Measurements from ENCODE around the gene ZMAT3. TPM values are rescaled to one million over a fixed set of nuclear protein-coding genes. Genes with fewer than 3 reads are reported as not detected.

ZMAT3 gene
- total RNA-seq, 4 donors from 2014 or later, result 7.7 to 9.1 (median 8.2) TPM

GRCh38 chr3:179100652-179101051, 29.0 kb upstream of the ZMAT3 start:
- DNase-seq (ENCODE audit: low spot score) (no peak), ATAC-seq (ENCODE audit: low FRiP score) (no peak)
- TF ChIP-seq, protein P1, sequence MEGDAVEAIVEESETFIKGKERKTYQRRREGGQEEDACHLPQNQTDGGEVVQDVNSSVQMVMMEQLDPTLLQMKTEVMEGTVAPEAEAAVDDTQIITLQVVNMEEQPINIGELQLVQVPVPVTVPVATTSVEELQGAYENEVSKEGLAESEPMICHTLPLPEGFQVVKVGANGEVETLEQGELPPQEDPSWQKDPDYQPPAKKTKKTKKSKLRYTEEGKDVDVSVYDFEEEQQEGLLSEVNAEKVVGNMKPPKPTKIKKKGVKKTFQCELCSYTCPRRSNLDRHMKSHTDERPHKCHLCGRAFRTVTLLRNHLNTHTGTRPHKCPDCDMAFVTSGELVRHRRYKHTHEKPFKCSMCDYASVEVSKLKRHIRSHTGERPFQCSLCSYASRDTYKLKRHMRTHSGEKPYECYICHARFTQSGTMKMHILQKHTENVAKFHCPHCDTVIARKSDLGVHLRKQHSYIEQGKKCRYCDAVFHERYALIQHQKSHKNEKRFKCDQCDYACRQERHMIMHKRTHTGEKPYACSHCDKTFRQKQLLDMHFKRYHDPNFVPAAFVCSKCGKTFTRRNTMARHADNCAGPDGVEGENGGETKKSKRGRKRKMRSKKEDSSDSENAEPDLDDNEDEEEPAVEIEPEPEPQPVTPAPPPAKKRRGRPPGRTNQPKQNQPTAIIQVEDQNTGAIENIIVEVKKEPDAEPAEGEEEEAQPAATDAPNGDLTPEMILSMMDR (IDR thresholded peaks at IDR 0.05), result no peak

DNA sequence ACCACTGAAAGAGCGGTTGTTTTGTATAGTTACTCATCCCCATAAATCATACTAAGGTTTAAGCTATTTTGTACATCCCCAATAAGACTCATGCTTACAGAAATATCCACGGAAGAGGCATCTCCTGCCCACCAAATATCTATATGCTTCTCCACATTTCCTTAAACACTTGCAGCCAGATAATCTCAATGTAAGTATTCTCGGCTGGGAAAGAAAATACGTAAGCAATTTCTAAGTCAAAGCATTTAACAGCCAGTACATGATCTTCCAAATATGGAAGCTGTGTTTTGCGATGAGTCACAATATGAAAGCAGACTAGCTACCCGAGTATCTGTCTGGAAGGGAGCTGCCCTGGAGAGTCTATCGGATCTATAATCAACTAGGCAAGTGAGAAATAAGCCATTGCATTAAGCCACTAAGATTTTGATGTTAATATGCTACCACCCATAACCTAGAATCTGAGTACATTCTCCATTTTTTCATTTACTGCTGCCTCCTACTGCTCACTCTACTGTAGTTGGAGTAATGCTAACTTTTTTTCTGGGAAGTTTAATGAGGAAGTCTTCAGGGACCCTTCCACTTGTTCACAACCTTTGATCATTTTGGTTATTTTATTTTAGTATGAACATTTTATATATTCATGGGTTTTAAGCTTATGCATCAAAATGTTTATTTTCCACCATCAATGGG, 26.9 kb upstream of the ZMAT3 start:
- DNase-seq (ENCODE audit: low spot score) (no peak), ATAC-seq (ENCODE audit: low FRiP score) (no peak)
- TF ChIP-seq, protein P1 (IDR thresholded peaks at IDR 0.05), result no peak

DNA sequence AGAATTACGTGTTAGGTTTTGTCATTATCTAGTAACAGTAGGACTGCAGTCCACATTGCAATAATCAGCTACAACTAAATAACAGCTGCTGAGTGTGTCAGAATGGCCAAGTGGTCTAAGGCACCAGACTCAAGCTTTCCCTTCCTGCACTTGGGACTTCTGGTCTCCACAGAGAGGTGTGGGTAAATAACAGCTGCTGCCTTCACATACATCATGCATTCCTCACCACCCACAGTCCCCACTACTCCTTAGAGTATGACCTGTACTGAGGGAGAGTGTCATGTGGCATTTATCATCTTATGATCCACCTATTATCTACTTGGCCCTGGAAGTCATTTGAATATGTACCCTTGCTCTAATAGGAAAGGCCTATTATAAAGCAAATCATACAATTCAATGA, 22.2 kb upstream of the ZMAT3 start:
- ATAC-seq (ENCODE audit: low FRiP score) (no peak), DNase-seq (ENCODE audit: low spot score) (no peak)
- TF ChIP-seq, protein P1 (IDR thresholded peaks at IDR 0.05), result no peak

- ATAC-seq (ENCODE audit: low FRiP score) (no peak), DNase-seq (ENCODE audit: low spot score) (no peak)
- TF ChIP-seq, protein P1 (IDR thresholded peaks at IDR 0.05), result no peak
These were observed 19.5 kb upstream of the ZMAT3 start for GRCh38 chr3:179091113-179091512.

DNA sequence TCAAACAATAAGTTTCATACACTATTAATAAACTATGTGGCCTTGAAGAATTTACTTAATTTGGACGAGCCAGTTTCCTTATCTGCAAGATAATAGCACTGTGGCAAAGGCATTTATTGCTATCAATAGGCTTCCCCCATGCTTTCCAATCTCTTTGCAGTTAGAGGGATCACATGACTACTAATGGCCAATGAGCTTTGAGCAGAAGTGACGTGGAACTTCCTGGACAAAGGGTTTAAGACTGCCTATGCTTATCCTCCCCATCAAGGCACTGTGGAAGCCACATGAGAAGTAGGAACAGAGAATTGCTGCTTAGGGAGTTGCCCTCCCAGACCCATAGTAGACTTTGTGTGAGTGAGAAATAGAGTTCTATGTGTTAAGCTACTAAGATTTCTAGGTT, 16.7 kb upstream of the ZMAT3 start:
- no peak for ATAC-seq (ENCODE audit: low FRiP score)
- no peak for DNase-seq (ENCODE audit: low spot score)
- TF ChIP-seq, protein P1 (IDR thresholded peaks at IDR 0.05), result no peak

- TF ChIP-seq, protein P1 (IDR thresholded peaks at IDR 0.05), result no peak
- DNase-seq (ENCODE audit: low spot score) (no peak), ATAC-seq (ENCODE audit: low FRiP score) (no peak)
These were observed 12.4 kb upstream of the ZMAT3 start for GRCh38 chr3:179083977-179084376.

DNA sequence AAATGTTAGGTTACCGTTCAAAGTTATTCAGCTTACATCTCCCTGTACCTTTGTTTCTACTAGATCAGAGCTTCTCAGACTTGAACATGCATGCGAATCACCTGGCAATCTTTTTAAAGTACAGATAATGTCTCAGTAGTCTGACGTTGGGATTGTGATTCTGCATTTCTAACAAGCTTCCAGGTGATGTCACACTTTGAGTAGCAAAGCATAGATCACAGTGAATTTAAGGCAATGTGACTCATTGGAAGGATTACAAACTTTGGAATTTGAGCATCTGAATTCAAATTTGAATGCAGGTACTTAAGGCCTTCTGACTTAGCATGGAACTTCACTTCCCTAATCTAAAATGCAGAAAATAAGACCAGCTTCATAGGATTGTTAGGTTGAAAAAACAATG, 10.8 kb upstream of the ZMAT3 start:
- TF ChIP-seq, protein P1 (IDR thresholded peaks at IDR 0.05), result no peak
- DNase-seq (ENCODE audit: low spot score) (no peak), ATAC-seq (ENCODE audit: low FRiP score) (no peak)

Data from omental fat pad (tissue), 4 donors.